ENCODE measurements around the gene NFIA.

Gene NFIA

GRCh38 chr1:61167309-61167708 is 84.9 kb downstream of the NFIA start:
- Histone ChIP-seq H2AFZ (ENCODE audit: low read length) (no peak overlapping the region), H3K4me2 (ENCODE audit: low read depth, low read length) (no peak overlapping the region), H3K4me3 (ENCODE audit: low read length) (no peak overlapping the region), H3K27ac (ENCODE audit: low read length) (no peak overlapping the region), H3K36me3 (replicated peaks; ENCODE audit: insufficient read depth, low read length) (no peaks in the 10 kb centered on the region), H3F3A (ENCODE audit: insufficient read depth, low read length) (no peaks in the 10 kb centered on the region), H3K79me2 (ENCODE audit: low read length) (no peaks in the 10 kb centered on the region), H3K9me2 (replicated peaks; ENCODE audit: insufficient read depth, low read length) (no peaks in the 10 kb centered on the region), H3K27me3 (replicated peaks; ENCODE audit: insufficient read depth, low read length) (peaks cover 4% of the 10 kb centered on the region; the same call in 1 of the 2 replicates), H3K4me1 (ENCODE audit: low read length) (no peaks in the 10 kb centered on the region), H4K20me1 (ENCODE audit: insufficient read depth, low read length) (no peaks in the 10 kb centered on the region), H3K9ac (ENCODE audit: low read length) (no peak overlapping the region), H3K9me3 (replicated peaks; ENCODE audit: insufficient read depth, low read length) (no peaks in the 10 kb centered on the region)
- TF ChIP-seq CTCF (IDR thresholded peaks at IDR 0.05; ENCODE audit: low read length) (no peak), EZH2phosphoT487 (IDR thresholded peaks at IDR 0.05; ENCODE audit: low read length) (no peak), EZH2 (optimal IDR thresholded peaks at IDR 0.05; ENCODE audit: low read depth, low read length) (no peak)
- no peak for DNase-seq

- no peak for TF ChIP-seq EZH2 (optimal IDR thresholded peaks at IDR 0.05; ENCODE audit: low read depth, low read length)
- no peak for TF ChIP-seq CTCF (IDR thresholded peaks at IDR 0.05; ENCODE audit: low read length)
- TF ChIP-seq EZH2phosphoT487 (IDR thresholded peaks at IDR 0.05; ENCODE audit: low read length) = no peak
- Histone ChIP-seq H4K20me1 (ENCODE audit: insufficient read depth, low read length) (no peaks in the 10 kb centered on the region), H3K9me2 (replicated peaks; ENCODE audit: insufficient read depth, low read length) (no peaks in the 10 kb centered on the region)
Observed at GRCh38 chr1:61169045-61169444, 86.7 kb downstream of the NFIA start.

GRCh38 chr1:61169634-61170033 is 87.3 kb downstream of the NFIA start:
- H4K20me1 ChIP-seq (ENCODE audit: insufficient read depth, low read length) = no peaks in the 10 kb centered on the region
- no peak for DNase-seq
- no peaks in the 10 kb centered on the region for H3K9me3 ChIP-seq (replicated peaks; ENCODE audit: insufficient read depth, low read length)
- no peak overlapping the region for H3K27ac ChIP-seq (ENCODE audit: low read length)
- H3K9me2 ChIP-seq (replicated peaks; ENCODE audit: insufficient read depth, low read length) = no peaks in the 10 kb centered on the region
- H3K36me3 ChIP-seq (replicated peaks; ENCODE audit: insufficient read depth, low read length) = no peaks in the 10 kb centered on the region
- no peak overlapping the region for H3K9ac ChIP-seq (ENCODE audit: low read length)
- no peaks in the 10 kb centered on the region for H3F3A ChIP-seq (ENCODE audit: insufficient read depth, low read length)
- H3K4me1 ChIP-seq (ENCODE audit: low read length) = peaks cover 9% of the 10 kb centered on the region
- H3K4me2 ChIP-seq (ENCODE audit: low read depth, low read length) = no peak overlapping the region
- H3K79me2 ChIP-seq (ENCODE audit: low read length) = no peaks in the 10 kb centered on the region
- H3K4me3 ChIP-seq (ENCODE audit: low read length) = no peak overlapping the region
- TF ChIP-seq EZH2phosphoT487 (IDR thresholded peaks at IDR 0.05; ENCODE audit: low read length) = no peak
- no peak for TF ChIP-seq EZH2 (optimal IDR thresholded peaks at IDR 0.05; ENCODE audit: low read depth, low read length)
- no peak for TF ChIP-seq CTCF (IDR thresholded peaks at IDR 0.05; ENCODE audit: low read length)
- no peak overlapping the region for H2AFZ ChIP-seq (ENCODE audit: low read length)
- no peaks in the 10 kb centered on the region for H3K27me3 ChIP-seq (replicated peaks; ENCODE audit: insufficient read depth, low read length)

More at GRCh38 chr1:61169045-61169444, 86.7 kb downstream of the NFIA start:
- H3K27me3 ChIP-seq (replicated peaks; ENCODE audit: insufficient read depth, low read length) = no peaks in the 10 kb centered on the region
- no peaks in the 10 kb centered on the region for H3K9me3 ChIP-seq (replicated peaks; ENCODE audit: insufficient read depth, low read length)
- H3K4me3 ChIP-seq (ENCODE audit: low read length) = no peak overlapping the region
- no peak overlapping the region for H3K9ac ChIP-seq (ENCODE audit: low read length)
- DNase-seq = no peak
- no peak overlapping the region for H3K4me2 ChIP-seq (ENCODE audit: low read depth, low read length)
- no peaks in the 10 kb centered on the region for H3K36me3 ChIP-seq (replicated peaks; ENCODE audit: insufficient read depth, low read length)
- H3K27ac ChIP-seq (ENCODE audit: low read length) = no peak overlapping the region
- no peaks in the 10 kb centered on the region for H3F3A ChIP-seq (ENCODE audit: insufficient read depth, low read length)
- H3K79me2 ChIP-seq (ENCODE audit: low read length) = no peaks in the 10 kb centered on the region
- no peak overlapping the region for H2AFZ ChIP-seq (ENCODE audit: low read length)
- 0 out of 2 replicates have a peak, but pooled peaks cover 3% of the 10 kb centered on the region for H3K4me1 ChIP-seq (ENCODE audit: low read length)
